Measurements from ENCODE around the gene PTPRJ.

DNA sequence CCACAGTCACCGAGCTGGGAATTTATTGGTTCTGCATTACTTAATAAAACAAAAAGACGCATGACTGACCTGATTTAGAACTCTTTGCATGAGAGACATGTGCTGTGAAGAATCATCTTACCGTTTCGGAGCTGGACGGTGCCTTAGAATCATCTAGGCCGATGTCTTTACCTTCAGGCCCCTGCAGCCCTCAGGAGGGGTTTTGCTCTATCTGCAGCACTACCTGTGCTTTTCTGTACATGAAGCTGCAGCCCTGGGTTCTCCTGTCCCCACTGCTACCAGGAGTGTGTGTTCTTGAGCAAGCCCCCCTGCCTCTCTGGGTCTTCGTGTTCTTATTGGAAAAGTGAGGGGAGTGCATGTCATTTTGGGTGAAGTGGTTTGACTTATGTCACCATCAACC is 142.3 kb downstream of the PTPRJ start:
- TF ChIP-seq CTCF (IDR thresholded peaks at IDR 0.05) (no peak), EP300 (IDR thresholded peaks at IDR 0.05) (no peak), POLR2A (IDR thresholded peaks at IDR 0.05) (no peak)

All from sigmoid colon (tissue), 4 donors.